K562 (cell line): ENCODE measurements around the gene AFAP1. TPM values are rescaled to one million over a fixed set of nuclear protein-coding genes. Genes with fewer than 3 reads are reported as not detected.

ENCODE experiments used
- ATAC-seq: fragments of 200-7000 bp; cut with Tn5 transposase; 3 replicates; pipeline ENCODE4 v1.9.1; 2020; ENCODE audit warnings: moderate library complexity
- BruUV-seq: library from RNA; stranded (reverse); fragments of 400-500 nt; replicated peaks from 2 replicates; lab custom pipeline; 2021; lab: Mats Ljungman, UMichigan
- CTCF ChIA-PET: fragments of 300-600 bp; formaldehyde crosslinking; extraction: SDS; loops from one replicate; lab custom pipeline; 2021; ENCODE audit warnings: low intra/inter-chr PET ratio; lab: Yijun Ruan, JAX
- POLR2A ChIA-PET: fragments of 300-600, 350-650 bp; sonication (Branson Sonifier 250); formaldehyde crosslinking; extraction: SDS; loops from one replicate; lab custom pipeline; 2021; ENCODE audit warnings: antibody characterized with exemption, inconsistent platforms; lab: Yijun Ruan, JAX
- DNase-seq, 4 experiments: peaks; one replicate each; pipeline versions ENCODE4 v3.0.0 to v3.0.0-alpha.2; 2011 to 2018; ENCODE audit warnings: low spot score in 3 of 4, mixed read lengths in 3 of 4; ENCODE audit errors: extremely low read depth in 1 of 4
- FAIRE-seq: peaks from 2 replicates; lab custom pipeline; 2011; peaks lifted over from hg19 to GRCh38; lab: Jason Lieb, UNC
- H2AFZ ChIP-seq: 2 replicates; pipeline ENCODE4 v1.6.0; 2011; ENCODE audit warnings: low read depth, low read length, control low read depth, inconsistent platforms
- H3K27ac ChIP-seq: fragments of 200-600 bp; 3 replicates; pipeline ENCODE4 v1.8.0; 2011; ENCODE audit warnings: low read depth, mild to moderate bottlenecking, control low read depth, inconsistent platforms, low read length, moderate library complexity, mixed read lengths; ENCODE audit errors: extremely low read depth
- H3K27me3 ChIP-seq, 2 experiments: fragments of 300-600 bp in 1 of 2; 2 replicates in 1 of 2; 3 replicates in 1 of 2; pipeline versions ENCODE4 v1.6.0 to v1.8.0; 2011; ENCODE audit warnings: inconsistent platforms in 2 of 2, low read length in 2 of 2, mild to moderate bottlenecking in 1 of 2, mixed read lengths in 1 of 2, moderate library complexity in 1 of 2; ENCODE audit not compliant: control insufficient read depth in 2 of 2, insufficient read depth in 2 of 2
- H3K36me3 ChIP-seq: fragments of 300-600 bp; 3 replicates; pipeline ENCODE4 v1.8.0; 2011; ENCODE audit warnings: mild to moderate bottlenecking, low read length, inconsistent platforms; ENCODE audit not compliant: control insufficient read depth, insufficient read depth
- H3K4me1 ChIP-seq, 2 experiments: fragments of 200-600 bp in 1 of 2; replicated peaks in 1 of 2; 2 replicates in 1 of 2; 3 replicates in 1 of 2; pipeline versions ENCODE4 v1.5.1 to v1.8.0; 2011; ENCODE audit warnings: inconsistent platforms in 2 of 2, low read length in 2 of 2, mild to moderate bottlenecking in 1 of 2, mixed read lengths in 1 of 2, moderate library complexity in 1 of 2; ENCODE audit not compliant: control insufficient read depth in 2 of 2, insufficient read depth in 2 of 2
- H3K4me2 ChIP-seq: 2 replicates; pipeline ENCODE4 v1.6.1; 2011; ENCODE audit warnings: low read length, control low read depth, inconsistent platforms, mixed read lengths; ENCODE audit not compliant: insufficient read depth
- H3K4me3 ChIP-seq: fragments of 200-600 bp; sonication (generic), shearing (Covaris generic); 2 replicates; pipeline ENCODE4 v1.5.1; 2016; ENCODE audit warnings: control low read depth, inconsistent platforms
- H3K79me2 ChIP-seq: fragments of 200-600 bp; 3 replicates; pipeline ENCODE4 v1.8.0; 2011; ENCODE audit warnings: low read length, inconsistent platforms; ENCODE audit not compliant: control insufficient read depth, insufficient read depth
- H3K9ac ChIP-seq, 2 experiments: 2 replicates each; pipeline versions ENCODE4 v1.6.0 to v1.6.1; 2011; ENCODE audit warnings: low read depth in 2 of 2, low read length in 2 of 2, control low read depth in 1 of 2, inconsistent platforms in 1 of 2, mild to moderate bottlenecking in 1 of 2, mixed read lengths in 1 of 2; ENCODE audit not compliant: insufficient read depth in 1 of 2
- H3K9me1 ChIP-seq: one replicate; pipeline ENCODE4 v1.6.0; 2011; ENCODE audit warnings: inconsistent platforms, mild to moderate bottlenecking, low read length, moderate library complexity; ENCODE audit not compliant: control insufficient read depth, insufficient read depth
- H3K9me3 ChIP-seq: replicated peaks from 2 replicates; pipeline ENCODE4 v1.5.1; 2011; ENCODE audit warnings: low read depth, low read length, inconsistent platforms; ENCODE audit not compliant: control insufficient read depth, insufficient read depth
- H4K20me1 ChIP-seq: replicated peaks from 2 replicates; pipeline ENCODE4 v1.6.1; 2011; ENCODE audit warnings: low read length, inconsistent platforms, mixed read lengths; ENCODE audit not compliant: control insufficient read depth, insufficient read depth
- CHD1 ChIP-seq: fragments of 200-600 bp; sonication (generic); IDR thresholded peaks from one replicate; pipeline ENCODE4 v1.6.1; 2012; ENCODE audit warnings: mild to moderate bottlenecking, moderate library complexity, low read length, inconsistent platforms
- CREBBP ChIP-seq: IDR thresholded peaks from one replicate; pipeline ENCODE4 v1.6.1; 2012; ENCODE audit warnings: low read depth, mild to moderate bottlenecking, control low read depth, inconsistent platforms, low read length
- GATA2 ChIP-seq: sonication (generic); formaldehyde crosslinking; IDR thresholded peaks from 2 replicates; pipeline ENCODE4 v1.4.0; 2020; ENCODE audit warnings: mild to moderate bottlenecking, missing genetic modification reagents
- KDM5B ChIP-seq: fragments of 200-600 bp; sonication (generic); IDR thresholded peaks from 2 replicates; pipeline ENCODE4 v1.6.1; 2012; ENCODE audit warnings: low read depth, mild to moderate bottlenecking, moderate library complexity, low read length, control low read depth, inconsistent platforms; ENCODE audit not compliant: insufficient replicate concordance
- MAFK ChIP-seq: IDR thresholded peaks from 2 replicates; pipeline ENCODE4 v1.6.1; 2011; ENCODE audit warnings: low read length, improper control_type of control experiment
- NFE2L1 ChIP-seq: fragments of 450-650 bp; IDR thresholded peaks from 2 replicates; pipeline ENCODE4 v1.6.1; 2016; ENCODE audit warnings: missing genetic modification characterization, low read depth, mild to moderate bottlenecking, missing compliant biosample characterization, moderate library complexity, borderline replicate concordance
- NKRF ChIP-seq: fragments of 450-650 bp; IDR thresholded peaks from 2 replicates; pipeline ENCODE4 v1.6.1; 2016; ENCODE audit warnings: borderline replicate concordance
- PHF21A ChIP-seq: fragments of 450-650 bp; IDR thresholded peaks from 2 replicates; pipeline ENCODE4 v1.6.1; 2017; ENCODE audit warnings: low read depth, borderline replicate concordance
- SETDB1 ChIP-seq: IDR thresholded peaks from one replicate; pipeline ENCODE4 v1.6.1; 2012; ENCODE audit warnings: low read length, control low read depth, inconsistent platforms
- SMARCA4 ChIP-seq: fragments of 450-650 bp; IDR thresholded peaks from 2 replicates; pipeline ENCODE4 v1.6.1; 2016
- SP1 ChIP-seq: sonication (generic); formaldehyde crosslinking; IDR thresholded peaks from 2 replicates; pipeline ENCODE4 v1.8.1; 2022; ENCODE audit warnings: mild to moderate bottlenecking, missing genetic modification reagents
- UBTF ChIP-seq, 2 experiments: IDR thresholded peaks; 2 replicates each; pipeline ENCODE4 v1.6.1; 2012; ENCODE audit warnings: improper control_type of control experiment in 2 of 2, low read depth in 2 of 2, low read length in 2 of 2, borderline replicate concordance in 1 of 2
- ZNF384 ChIP-seq: IDR thresholded peaks from 2 replicates; pipeline ENCODE4 v1.6.1; 2012; ENCODE audit warnings: low read depth, low read length, improper control_type of control experiment
- WGBS: fragments of 100-300 bp; shearing (Covaris generic); methylation state at CpG from one replicate; pipeline ENCODE4 v1.1.6; 2016; ENCODE audit warnings: low coverage, mixed read lengths; ENCODE audit not compliant: insufficient coverage; ENCODE audit errors: missing lambda C conversion rate; 5-methylcytosine and 5-hydroxymethylcytosine counted together
- in situ Hi-C: fragments of 300-500 bp; cut with MboI; formaldehyde crosslinking; loops from 4 replicates; pipeline ENCODE4 v1.15.0; 2018; ENCODE audit warnings: inconsistent platforms, mixed read lengths
- intact Hi-C: fragments of 100-400 bp; cut with micrococcal nuclease; formaldehyde crosslinking; loops from 2 replicates; pipeline ENCODE4 v1.14.2; 2022
- polyA plus RNA-seq, 8 experiments: library from polyadenylated mRNA; depleted of rRNA in 4 of 8; stranded (reverse) in 5 of 8; unstranded in 3 of 8; fragments of >200 nt; fragmentation: Nextera tagmentation in 2 of 8; fragmentation: Illumina TruSeq in 1 of 8; extraction: Ambion mirVana in 2 of 8; extraction: Trizol in 1 of 8; gene quantifications; 2 replicates each; pipeline versions ENCODE4 v1.2.1 to v1.2.3, GENCODE V29; 2011 to 2014; ENCODE audit warnings: inconsistent platforms in 1 of 8, missing spikeins in 1 of 8
- total RNA-seq, 7 experiments: library from RNA; depleted of rRNA in 6 of 7; stranded (reverse); fragments of >200 nt in 6 of 7; fragmentation: Illumina TruSeq in 2 of 7; extraction: Trizol in 2 of 7; gene quantifications; 2 replicates each; pipeline versions ENCODE4 v1.2.1 to v1.2.3, GENCODE V29; 2011 to 2021; ENCODE audit warnings: low replicate concordance in 1 of 7

AFAP1 gene
- total and polyA plus RNA-seq, 9 of the 15 experiments (the other 6 are each of a cell fraction or from before 2014, with no cell fraction given): 0.07 to 0.42 (median 0.12) TPM; not detected in 1

DNA sequence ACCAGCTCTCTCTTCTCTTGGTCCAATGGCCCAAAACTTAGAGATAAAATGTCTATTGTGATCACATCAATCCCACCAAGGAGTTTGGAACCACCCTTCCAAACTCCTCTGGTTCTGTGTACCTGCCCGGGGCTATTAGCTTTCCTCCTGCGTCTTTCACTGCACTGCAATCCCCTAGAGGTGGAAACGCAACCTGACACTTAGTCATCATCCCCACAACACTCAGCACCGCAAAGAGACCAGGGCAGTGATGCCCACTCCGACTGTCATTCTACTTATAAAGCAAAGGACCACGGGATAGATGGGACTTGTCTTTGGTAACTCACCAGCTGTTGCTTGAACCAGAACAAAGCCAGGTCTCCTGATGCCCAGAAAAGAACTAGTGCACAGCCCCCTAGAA, 22.0 kb downstream of the AFAP1 start:
- Histone ChIP-seq H3K79me2 (no peaks in the 10 kb centered on the region), H3K27me3 (peaks cover 10 to 34% of the 10 kb centered on the region in 2 experiments; a peak in 4 of 5 replicates), H3K9me1 (no peaks in the 10 kb centered on the region), H3K9me3 (no peaks in the 10 kb centered on the region), H3K9ac (no peak overlapping the region), H3K4me3 (no peak overlapping the region), H3K4me2 (no peak overlapping the region), H3K36me3 (no peaks in the 10 kb centered on the region), H3K4me1 (peaks cover 0 to 9% of the 10 kb centered on the region in 2 experiments; a peak in 1 of 5 replicates), H2AFZ (no peak overlapping the region), H4K20me1 (no peaks in the 10 kb centered on the region; the same call in 1 of the 2 replicates), H3K27ac (no peak overlapping the region)
- 4% methylated on average over 5 of the region's 6 CpGs for WGBS
- CTCF ChIA-PET: no interaction called here
- no TSS peak for BruUV-seq
- intact Hi-C loops: no loop called here
- FAIRE-seq (no peak), ATAC-seq (no peak), DNase-seq (no peak)
- TF ChIP-seq KDM5B: no peak
- no peak for TF ChIP-seq ZNF384
- no peak for TF ChIP-seq GATA2
- TF ChIP-seq CHD1: no peak
- in situ Hi-C loops: no loop called here
- POLR2A ChIA-PET: no interaction called here

GRCh38 chr4:7915875-7916242, 23.8 kb downstream of the AFAP1 start:
- Histone ChIP-seq H4K20me1 (no peaks in the 10 kb centered on the region; the same call in 1 of the 2 replicates), H3K9me1 (no peaks in the 10 kb centered on the region), H3K79me2 (no peaks in the 10 kb centered on the region), H3K9ac (no peak overlapping the region), H3K27me3 (peaks cover 9 to 29% of the 10 kb centered on the region in 2 experiments; a peak in 3 of 5 replicates), H3K9me3 (no peaks in the 10 kb centered on the region), H3K4me2 (no peak overlapping the region), H3K36me3 (no peaks in the 10 kb centered on the region), H3K4me3 (no peak overlapping the region), H2AFZ (no peak overlapping the region), H3K27ac (no peak overlapping the region), H3K4me1 (peaks cover 0 to 9% of the 10 kb centered on the region in 2 experiments; a peak in 1 of 5 replicates)
- FAIRE-seq (no peak), DNase-seq (no peak), ATAC-seq (no peak)
- no TSS peak for BruUV-seq
- in situ Hi-C loops: no loop called here
- POLR2A ChIA-PET: no interaction called here
- CTCF ChIA-PET: no interaction called here
- WGBS: 0% methylated on average over 5 of the region's 6 CpGs
- intact Hi-C loops: no loop called here
- TF ChIP-seq MAFK (no peak), UBTF (IDR thresholded peaks at IDR 0.05; ENCODE audit: borderline replicate concordance in 1 of 2, low read depth in 2 of 2, low read length in 2 of 2) (no peak), NFE2L1 (tag) (no peak), SMARCA4 (no peak), SETDB1 (no peak), CREBBP (no peak), SP1 (no peak), PHF21A (no peak), NKRF (no peak)
